Hematopoietic multipotent progenitor cell treated with erythropoietin and hydrocortisone succinate and interleukin-3 and kit ligand, for 8 days (in vitro differentiated cells): ENCODE measurements around the gene FOXO6.

Experiments used
- DNase-seq: peaks from one replicate; pipeline ENCODE4 v3.0.0-alpha.2; 2015

The FOXO6 gene

GRCh38 chr1:41428738-41429640 lies 67.8 kb downstream of the FOXO6 start:
- no peak for DNase-seq

- DNase-seq, result no peak
These were observed 68.4 kb downstream of the FOXO6 start for GRCh38 chr1:41429641-41430035.

GRCh38 chr1:41430069-41430468 lies 68.8 kb downstream of the FOXO6 start:
- DNase-seq, result no peak

GRCh38 chr1:41430582-41430981 lies 69.3 kb downstream of the FOXO6 start:
- DNase-seq, result no peak

- no peak for DNase-seq
These were observed 70.5 kb downstream of the FOXO6 start for GRCh38 chr1:41431490-41432350.
